DMS79 (cell line): Measurements from ENCODE around the gene URI1.

Experiments
- DNase-seq: peaks from one replicate; lab custom pipeline; 2025; lab: John Stamatoyannopoulos, UW

URI1 gene

DNA sequence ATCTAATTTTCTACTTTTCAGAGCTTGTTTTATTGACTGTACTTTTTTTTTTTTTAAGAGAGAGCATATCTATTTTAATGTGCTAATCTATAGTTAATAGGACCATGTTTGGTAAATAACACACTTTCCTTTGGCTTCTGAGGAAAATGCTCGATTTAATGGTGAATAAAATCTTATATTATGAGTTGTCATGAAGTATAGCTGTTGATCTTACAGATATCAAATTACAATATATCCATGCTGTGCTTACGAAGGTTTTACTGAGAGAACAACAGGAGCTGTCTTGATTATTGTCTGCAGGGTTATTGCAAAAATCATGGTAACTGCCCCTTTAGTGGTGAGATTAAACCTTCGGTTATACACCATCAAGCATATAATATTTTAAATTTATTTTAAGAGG, 29.6 kb downstream of the URI1 start:
- DNase-seq, result no peak

DNA sequence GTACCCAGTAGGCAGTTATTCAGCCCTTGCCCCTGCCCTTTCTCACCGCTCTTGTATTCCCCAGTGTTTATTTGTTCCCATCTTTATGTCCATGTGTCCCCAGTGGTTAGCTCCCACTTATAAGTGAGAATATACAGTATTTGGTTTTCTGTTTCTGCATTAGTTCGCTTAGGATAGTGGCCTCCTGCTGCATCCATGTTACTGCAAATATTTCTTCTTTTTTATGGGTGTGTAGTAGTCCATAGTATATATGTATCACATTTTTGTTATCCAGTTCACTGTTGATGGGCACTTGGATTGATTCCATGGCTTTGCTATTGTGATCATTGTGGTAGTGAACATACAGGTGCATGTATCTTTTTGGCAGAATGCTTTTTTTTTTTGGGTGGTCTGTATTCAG, 32.7 kb downstream of the URI1 start:
- no peak for DNase-seq

DNA sequence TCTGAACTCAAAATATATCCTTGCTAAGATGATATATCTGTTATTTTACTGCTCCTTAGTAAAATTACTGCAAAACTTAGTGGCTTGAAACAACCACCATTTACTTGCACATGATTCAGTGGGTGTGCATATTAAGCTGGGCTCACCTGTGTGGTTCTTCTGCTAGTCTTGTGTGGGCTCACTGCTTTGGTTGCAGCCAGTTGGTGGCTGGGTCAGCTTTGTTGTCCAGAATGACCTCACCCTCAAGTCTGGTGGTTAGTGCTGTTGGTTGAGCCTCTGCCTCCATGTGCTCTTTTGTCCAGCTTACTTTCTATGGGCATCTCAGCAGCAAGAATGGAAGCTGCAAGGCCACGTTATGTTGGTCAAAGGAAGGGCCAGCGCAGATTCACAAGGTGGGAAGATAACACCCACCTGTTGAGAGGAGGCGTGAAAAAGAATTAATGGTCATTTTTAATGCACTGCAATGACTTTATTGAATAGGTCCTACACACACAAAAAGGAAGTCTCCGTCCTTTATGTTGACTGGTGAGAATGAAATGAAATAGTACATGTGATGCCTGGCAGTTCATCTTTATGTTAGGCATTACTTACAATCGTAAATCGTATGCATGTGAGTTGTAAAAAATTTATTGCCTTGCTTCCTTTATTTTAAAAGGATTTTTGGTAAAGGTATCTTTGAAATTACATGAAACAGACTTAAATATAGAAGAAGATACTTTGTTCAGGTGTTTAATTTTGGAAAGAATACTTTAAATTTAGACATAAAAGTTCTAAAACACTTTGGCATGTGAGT, 34.3 kb downstream of the URI1 start:
- no peak for DNase-seq

DNA sequence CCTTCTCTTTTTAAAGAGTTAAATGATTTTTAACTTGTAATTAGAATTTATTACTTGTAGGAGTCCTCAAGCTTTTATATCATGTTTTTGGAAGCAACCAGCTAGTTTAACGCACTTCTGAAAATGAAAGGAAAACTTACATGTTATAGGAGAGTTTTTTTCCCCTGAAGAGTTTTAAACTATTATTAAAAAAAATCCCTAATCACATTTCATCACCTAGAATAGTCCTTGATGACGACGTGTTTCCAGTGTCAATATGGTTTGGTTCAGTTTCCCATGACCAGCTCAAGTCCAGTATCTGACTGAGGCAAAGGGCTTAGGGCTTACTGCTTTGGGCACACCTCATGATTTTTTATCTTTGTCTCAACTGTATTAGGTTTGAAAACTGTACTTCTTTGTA, 36.0 kb downstream of the URI1 start:
- DNase-seq, result no peak

DNA sequence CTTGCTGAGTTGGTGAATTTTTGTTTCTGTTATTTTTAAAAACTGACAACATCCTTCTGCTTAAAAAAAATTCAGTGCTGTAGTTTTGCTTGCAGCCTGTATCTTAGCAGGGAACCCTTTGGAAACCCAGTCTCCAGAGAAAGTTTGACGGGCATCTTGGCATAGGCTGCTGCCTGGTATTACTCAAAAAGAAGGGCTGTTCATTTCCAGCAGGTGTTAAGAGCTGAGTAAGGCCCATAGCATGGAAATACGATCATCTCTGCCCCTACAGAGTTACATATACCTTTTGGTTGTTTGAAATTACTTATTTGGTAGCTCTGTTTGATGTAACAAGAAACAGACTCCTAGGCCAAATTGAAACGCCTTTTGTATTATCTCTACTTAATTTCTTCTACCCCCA, 41.5 kb downstream of the URI1 start:
- DNase-seq, result no peak

DNA sequence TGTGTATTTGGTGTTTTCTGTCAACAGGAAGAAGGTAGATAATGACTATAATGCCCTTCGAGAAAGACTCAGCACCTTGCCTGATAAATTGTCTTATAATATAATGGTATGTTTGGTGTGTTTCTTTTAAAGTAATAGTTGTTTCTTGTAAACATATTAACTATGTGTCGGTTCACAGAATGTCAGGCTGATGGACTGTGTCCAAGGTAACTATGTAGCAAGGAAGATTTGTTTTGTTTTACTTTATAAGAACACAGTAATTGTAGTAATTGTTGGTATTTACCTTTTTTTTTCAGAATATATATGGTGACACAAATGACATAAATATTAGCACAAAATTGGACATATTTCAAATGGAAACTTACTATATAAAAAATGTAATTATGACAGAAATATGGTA, 43.2 kb downstream of the URI1 start:
- DNase-seq, result no peak

DNA sequence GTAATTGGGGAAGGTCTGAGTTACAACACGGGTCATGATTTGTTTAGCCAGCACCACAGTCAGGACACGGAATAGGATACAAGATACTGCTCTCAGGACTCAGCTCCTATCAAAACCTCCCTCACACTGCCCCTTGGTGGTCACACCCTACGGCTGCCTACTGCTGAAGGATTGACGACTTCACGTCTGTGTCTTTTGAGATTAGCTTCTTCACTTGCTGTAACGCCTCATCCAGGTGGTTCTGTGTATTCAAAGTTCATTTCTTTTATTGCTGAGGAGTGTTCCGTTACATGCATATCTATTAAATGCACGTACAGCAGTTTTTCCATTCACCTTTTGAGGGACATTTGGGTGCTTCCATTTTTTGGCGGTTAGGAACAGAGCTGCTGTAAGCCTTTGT, 46.3 kb downstream of the URI1 start:
- no peak for DNase-seq

DNA sequence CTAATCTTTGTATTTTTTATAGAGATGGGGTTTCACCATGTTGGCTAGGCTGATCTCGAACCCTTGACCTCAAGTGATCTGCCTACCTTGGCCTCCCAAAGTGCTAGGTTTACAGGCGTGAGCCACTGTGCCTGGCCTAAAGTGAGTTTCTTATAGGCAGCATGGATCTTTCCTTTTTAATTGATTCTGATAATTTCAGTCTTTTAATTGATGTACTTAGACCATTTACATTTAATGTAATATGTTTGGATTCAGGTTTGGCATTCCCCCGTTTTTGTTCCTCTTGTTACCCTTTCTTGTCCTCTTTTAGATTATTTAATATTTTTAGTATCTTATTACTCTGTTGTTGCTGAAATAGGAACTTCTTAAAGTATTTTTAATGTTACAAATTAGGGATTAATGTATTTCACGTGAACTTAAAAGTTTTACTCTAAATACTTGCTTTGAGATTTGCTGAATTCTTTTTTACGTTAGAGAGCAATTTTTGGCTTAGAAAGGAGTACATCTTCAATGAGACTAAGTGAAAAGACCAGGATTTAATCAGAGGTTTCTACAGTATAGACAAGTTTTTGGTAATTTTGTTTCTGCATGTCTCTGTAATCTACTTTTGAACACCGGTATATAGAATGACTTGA, 50.3 kb downstream of the URI1 start:
- no peak for DNase-seq

DNA sequence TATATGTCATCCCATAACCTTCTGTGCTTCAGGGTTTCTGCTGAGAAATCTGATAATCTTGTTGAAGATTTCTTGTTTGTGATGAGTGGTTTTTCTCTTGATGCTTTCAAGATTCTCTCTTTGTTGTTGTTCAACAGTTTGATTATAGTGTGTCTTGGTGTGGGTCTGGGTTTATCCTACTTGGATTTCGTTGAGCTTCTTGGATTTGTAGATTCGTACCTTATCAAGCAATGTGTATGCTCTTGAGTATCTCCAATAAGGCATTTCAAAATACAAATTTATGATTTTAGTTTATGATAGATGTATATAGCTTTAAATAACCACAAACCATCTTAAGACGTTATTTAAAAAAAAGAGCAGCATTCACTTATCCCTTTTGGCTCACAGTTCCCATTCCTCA, 57.5 kb downstream of the URI1 start:
- no peak for DNase-seq

DNA sequence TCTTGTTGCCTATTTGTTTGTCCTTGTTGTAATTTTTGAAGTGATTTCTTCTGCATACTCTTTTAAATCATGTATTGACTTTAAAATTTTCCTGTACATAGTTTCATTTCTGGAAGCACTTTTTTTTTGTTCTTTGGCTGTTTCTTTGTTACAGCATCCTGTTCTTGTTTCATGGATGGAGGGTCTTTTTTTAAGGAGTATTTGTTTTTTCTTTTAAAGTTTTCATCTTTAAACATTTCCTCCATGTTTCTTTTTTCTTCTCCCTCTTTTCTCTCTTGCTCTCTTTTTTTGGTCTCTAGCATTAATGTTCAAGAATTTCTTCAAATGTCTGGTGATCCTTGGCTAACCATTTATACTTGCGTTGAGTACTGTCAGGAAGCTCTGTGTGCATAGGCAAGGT, 58.8 kb downstream of the URI1 start:
- DNase-seq, result no peak

DNA sequence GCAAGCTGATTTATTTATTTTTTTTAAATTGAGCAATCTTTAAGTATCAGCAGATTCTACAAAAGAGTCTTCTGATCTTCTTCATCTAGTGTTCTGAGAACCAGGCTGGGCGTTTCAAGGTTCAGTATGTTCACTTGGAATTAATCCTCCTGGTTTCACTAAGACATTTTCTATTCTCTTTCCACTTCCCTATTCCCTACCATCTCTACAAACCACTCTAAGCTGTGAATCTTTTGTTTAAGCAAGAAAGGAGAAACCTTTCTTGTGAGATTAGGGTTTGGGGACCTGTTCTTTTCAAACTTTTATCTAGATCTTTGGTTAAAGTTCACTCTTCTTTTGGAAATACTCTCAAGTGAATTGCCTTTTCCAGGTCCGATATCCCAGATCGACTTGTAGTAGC, 59.3 kb downstream of the URI1 start:
- no peak for DNase-seq

DNA sequence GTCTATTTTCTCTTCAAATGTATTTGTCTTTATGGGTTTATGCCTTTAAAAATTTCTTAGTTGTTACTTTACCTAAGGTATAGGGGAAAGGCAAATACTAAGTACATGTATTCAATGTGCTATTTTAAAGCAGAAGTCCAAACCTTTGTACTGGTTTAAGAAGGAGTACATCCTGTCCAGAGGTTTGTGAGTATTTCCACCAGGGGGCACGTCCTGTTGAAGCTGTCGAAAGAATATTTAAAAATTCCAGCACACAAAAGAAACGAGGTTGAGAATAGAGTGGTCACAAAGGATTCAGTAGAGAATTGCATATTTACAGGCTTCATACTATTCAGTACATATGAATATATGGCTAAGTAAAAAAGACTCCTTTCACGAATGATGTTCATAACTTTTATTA, 59.8 kb downstream of the URI1 start:
- no peak for DNase-seq

DNA sequence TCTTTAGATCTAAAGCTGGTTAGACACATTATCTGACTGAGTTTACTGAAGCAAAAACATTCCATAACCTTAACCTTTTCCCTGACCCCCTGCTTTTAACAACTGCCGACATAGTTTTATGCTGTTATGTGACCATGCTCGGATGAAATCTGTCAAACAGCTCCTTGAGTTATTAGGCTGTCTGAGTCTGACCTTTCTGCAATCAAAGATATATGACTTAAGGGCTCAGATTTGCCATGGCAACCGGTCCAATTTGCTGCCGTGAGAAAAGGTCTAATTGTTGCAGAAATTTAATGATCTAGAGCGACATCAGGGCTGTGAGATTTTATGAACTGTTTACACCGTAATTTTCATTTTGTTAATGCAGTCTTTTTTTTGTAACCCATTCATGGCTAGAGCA, 61.8 kb downstream of the URI1 start:
- no peak for DNase-seq

DNA sequence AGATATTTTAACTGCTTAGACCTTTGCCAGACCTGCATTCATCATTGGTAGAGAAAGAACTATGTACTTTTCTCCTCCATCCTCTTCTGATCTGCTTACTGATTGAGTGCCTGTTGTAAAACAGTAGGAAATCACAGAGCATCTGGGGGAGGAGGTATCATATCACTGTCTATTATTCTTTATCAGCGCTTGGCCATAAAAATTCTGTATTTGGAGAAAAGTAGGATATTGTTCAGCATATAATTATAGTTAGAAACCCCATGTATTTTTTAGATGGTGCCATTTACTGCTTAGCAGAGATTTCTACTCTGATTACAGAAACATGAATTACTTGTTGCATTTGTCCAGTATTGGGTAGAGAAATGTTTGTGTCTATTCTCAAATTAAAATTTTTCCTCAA, 62.4 kb downstream of the URI1 start:
- DNase-seq, result no peak

DNA sequence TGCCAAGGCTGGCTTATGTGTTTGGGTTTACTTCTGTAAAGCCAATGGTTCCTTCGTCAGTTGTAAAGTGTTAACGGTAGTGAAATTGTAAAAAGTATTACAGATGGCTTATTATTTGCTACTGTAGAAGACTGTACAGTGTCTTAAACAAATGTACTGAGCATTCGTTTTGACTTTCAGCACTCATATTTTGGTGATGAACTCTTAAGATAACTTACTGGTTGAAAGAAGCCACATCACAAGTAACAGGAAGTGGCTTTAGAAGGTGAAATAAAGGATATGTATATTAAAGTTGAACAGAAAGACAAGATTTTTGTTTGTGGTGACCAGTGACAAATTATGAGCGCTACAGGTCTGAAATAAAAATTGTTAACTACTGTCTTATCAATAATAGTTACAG, 64.2 kb downstream of the URI1 start:
- DNase-seq, result no peak

DNA sequence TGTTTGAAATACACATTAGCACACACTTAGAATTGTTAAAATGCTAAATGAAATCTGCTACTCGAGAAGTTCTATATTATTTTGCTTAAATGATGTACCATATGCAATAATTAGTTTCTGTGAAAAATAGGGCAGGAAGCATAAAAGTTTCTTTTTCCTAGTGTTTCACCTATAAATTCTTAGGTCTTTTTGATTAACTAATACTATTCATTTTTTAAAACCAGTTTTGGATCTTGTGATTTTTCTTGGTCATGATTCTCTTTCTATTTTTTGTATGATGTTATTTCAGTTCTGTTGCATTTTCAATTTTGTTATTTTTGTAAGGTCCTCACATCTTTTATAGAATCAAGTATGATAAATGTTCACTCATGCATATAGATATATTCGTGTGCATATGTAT, 66.1 kb downstream of the URI1 start:
- no peak for DNase-seq

DNA sequence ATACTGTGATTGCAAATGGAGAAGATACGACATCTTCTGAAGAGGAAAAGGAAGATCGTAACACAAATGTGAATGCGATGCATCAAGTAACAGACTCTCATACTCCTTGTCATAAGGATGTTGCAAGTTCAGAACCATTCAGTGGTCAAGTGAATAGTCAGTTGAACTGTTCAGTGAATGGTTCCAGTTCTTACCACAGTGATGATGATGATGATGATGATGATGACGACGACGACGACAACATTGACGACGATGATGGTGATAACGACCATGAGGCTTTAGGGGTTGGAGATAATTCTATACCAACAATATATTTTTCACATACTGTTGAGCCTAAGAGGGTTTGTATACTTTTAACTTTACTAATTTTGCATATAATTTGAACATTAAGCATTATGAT, 67.0 kb downstream of the URI1 start:
- no peak for DNase-seq

DNA sequence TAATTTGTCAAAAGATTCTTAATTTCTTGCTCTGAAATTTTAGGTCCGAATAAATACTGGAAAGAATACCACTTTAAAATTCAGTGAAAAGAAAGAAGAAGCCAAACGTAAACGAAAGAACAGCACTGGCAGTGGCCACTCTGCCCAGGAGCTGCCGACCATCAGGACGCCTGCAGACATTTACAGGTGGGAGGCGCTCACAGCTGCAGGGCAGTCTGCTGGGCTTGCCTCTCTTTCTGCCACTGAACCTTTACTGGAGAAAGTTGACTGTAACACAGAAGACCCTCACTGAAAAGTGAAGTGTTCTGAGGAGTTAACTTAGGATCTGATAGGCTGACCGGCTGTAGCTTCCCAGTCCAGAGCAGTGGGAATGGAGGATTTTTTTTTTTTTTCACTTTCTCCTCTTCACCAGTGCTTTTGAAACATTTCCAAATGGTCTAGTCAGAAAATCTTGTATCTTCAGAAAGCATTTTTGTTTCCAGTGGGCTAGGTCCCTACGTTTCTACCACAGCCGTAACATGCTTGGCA, 69.1 kb downstream of the URI1 start:
- DNase-seq, result no peak

DNA sequence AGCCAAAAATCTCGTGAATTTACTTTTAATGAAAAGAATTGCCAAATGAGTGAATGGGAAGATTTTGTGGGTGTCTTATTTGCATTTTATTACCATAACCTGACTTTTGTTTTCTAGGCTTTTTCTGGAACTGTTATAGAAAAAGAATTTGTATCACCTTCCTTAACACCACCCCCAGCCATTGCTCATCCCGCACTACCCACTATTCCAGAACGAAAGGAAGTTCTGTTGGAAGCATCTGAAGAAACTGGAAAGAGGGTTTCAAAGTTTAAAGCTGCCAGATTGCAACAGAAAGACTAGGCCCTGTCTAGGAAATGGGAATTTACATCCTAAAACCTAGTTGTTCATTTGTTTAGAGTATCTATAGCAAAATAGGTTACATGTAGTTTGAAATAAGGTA, 72.7 kb downstream of the URI1 start:
- no peak for DNase-seq

DNA sequence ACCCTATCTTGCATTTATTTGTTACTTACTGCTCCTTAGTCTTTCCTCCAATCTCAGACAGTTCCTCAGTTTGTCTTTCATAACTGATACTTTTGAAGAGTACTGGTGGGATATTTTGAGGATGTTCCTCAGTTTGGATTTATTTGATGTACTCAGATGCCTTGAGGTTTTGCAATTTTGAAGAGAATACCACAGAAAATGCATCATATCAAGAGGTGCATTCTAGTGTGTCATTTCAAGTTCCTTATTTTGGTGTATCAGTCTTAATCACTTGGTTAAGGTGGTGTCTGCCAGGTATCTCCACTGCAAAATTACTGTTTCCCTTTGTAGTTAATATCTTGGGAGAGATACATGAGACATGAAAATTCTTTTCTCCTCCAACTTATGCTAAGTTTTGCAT, 75.1 kb downstream of the URI1 start:
- no peak for DNase-seq

DNA sequence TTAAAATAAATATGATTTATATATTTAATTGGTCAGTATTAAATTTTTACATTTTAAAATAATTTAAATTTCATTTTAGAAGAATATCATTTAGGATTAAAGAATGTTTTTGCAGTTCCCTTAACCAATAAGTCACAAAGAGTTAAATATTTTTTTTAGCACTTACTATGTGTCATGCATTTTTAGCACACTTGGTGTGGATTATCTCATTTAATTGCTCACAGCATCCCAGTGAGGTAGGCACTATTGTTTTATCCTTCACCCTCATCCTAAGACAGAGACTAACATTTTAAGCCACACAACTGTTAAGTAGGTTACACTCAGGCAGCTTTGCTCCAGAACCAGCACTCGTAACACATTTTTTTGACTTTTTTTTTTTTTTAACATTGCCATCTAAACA, 78.2 kb downstream of the URI1 start:
- no peak for DNase-seq

DNA sequence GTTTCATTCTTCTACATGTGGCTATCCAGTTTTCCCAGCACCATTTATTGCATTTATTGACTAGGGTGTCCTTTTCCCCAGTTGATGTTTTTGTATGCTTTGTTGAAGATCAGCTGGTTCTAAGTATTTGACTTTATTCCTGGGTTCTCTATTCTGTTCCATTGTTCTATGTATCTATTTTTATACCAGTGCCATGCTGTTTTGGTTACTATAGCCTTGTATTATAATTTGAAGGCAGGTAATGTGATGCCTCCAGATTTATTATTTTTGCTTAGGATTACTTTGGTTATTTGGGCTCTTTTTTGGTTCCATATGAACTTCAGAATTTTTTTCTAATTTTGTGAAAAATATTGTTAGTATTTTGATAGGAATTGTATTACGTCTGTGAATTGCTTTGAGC, 80.6 kb downstream of the URI1 start:
- no peak for DNase-seq

DNA sequence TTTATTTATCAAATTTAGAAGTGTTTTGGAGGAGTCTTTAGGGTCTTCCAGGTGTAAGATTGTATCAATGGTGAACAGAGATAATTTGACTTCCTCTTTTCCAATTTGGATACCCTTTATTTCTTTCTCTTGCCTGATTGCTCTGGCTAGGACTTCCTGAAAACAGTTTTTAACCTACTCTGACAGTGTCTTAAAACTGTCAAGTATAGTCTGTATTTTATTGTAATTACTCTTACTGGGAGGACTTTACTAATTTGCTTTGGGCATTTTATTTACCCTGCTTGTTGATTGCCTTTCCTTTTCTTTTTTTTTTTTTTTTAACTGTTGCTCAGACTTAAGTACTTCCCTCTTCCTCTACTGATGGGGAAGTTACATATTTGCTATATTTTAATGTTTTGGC, 81.3 kb downstream of the URI1 start:
- DNase-seq, result no peak

DNA sequence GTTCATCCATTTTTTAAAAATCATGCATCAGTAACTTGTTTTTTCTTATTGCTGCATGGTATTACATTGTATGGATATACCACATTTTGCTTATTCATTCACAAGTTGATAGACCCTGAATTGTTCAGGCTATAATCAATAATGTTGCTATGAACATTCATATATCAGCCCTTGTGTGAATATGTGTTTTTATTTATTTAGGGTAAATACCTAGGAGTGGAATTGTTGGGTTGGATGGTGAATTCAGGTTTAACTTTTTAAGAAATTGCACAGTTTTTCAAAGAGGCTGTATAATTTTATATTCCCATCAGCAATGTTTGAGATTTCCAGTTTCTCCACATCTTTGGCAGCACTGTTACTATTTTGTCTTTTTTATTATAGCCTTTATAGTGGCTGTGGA, 82.1 kb downstream of the URI1 start:
- no peak for DNase-seq
